Gastrocnemius medialis (tissue), 4 donors: ENCODE measurements around the gene SLC37A3. TPM values are rescaled to one million over a fixed set of nuclear protein-coding genes. Genes with fewer than 3 reads are reported as not detected.

Experiments
- ATAC-seq, 2 donors: fragments of 150-250 bp; one replicate each; pipeline ENCODE4 v1.9.1; 2016
- DNase-seq, 2 donors: peaks; one replicate each; pipeline ENCODE4 v3.0.0-alpha.2; 2019
- H3K27ac ChIP-seq, 4 donors: fragments of 200-600 bp; sonication (generic); 1 replicate in 1 of 4; 2 replicates in 3 of 4; pipeline ENCODE4 v1.5.1; 2016 to 2018; ENCODE audit warnings: mild to moderate bottlenecking in 2 of 4, moderate library complexity in 1 of 4
- H3K27me3 ChIP-seq, 3 donors: fragments of 200-600 bp; sonication (generic) in 2 of 3; 1 replicate in 1 of 3; 2 replicates in 2 of 3; pipeline versions ENCODE4 v1.5.1 to v1.6.0; 2016 to 2019; ENCODE audit warnings: mild to moderate bottlenecking in 1 of 3, moderate library complexity in 1 of 3
- H3K36me3 ChIP-seq, 2 donors: fragments of 200-600 bp; sonication (generic) in 1 of 2; one replicate each; pipeline ENCODE4 v1.5.1; 2017 to 2018
- H3K4me1 ChIP-seq, 2 donors: fragments of 200-600 bp; sonication (generic) in 1 of 2; one replicate each; pipeline ENCODE4 v1.5.1; 2016 to 2017; ENCODE audit warnings: mild to moderate bottlenecking in 2 of 2
- H3K4me3 ChIP-seq, 4 donors: fragments of 200-600 bp; sonication (generic) in 3 of 4; 1 replicate in 1 of 4; 2 replicates in 3 of 4; pipeline ENCODE4 v1.5.1; 2016 to 2019; ENCODE audit warnings: mild to moderate bottlenecking in 2 of 4
- H3K9me3 ChIP-seq, 3 donors: fragments of 200-600 bp; sonication (generic) in 2 of 3; 1 replicate in 1 of 3; 2 replicates in 2 of 3; pipeline ENCODE4 v1.5.1; 2016 to 2019
- CTCF ChIP-seq, 5 experiments: fragments of 450-650 bp in 3 of 5; fragments of 200-600 bp in 2 of 5; sonication (generic) in 2 of 5; IDR thresholded peaks in 4 of 5; conservative IDR thresholded peaks in 1 of 5; 1 replicate in 4 of 5; 2 replicates in 1 of 5; pipeline ENCODE4 v1.5.1; 2016 to 2019; ENCODE audit warnings: antibody characterized with exemption in 5 of 5, mild to moderate bottlenecking in 3 of 5, moderate library complexity in 3 of 5
- POLR2A ChIP-seq, 2 donors: fragments of 450-650 bp; IDR thresholded peaks; one replicate each; pipeline ENCODE4 v1.6.1; 2017; ENCODE audit warnings: antibody characterized with exemption in 2 of 2, mild to moderate bottlenecking in 2 of 2, moderate library complexity in 2 of 2
- in situ Hi-C, 4 donors: fragments of 200-750 bp; cut with MboI; loops; one replicate each; pipeline versions ENCODE4 v1.15.0 to v1.8.0; 2017; ENCODE audit warnings: low sequenced_read_pairs in 4 of 4
- intact Hi-C: fragments of 100-400 bp; cut with DNase I; formaldehyde crosslinking; loops from one replicate; pipeline ENCODE4 v1.15.1; 2023; ENCODE audit warnings: low total_unique reads
- total RNA-seq, 4 donors: library from RNA; depleted of rRNA; stranded (reverse); fragments of >200 nt; gene quantifications; one replicate each; pipeline versions ENCODE4 v1.1.0 to v1.2.3, GENCODE V29; 2016

SLC37A3 gene
- total RNA-seq, 4 donors from 2014 or later = 13.4 to 36.8 (median 18.0) TPM

- intact Hi-C loops = no loop called here
- no peaks in the 10 kb centered on the region for H3K27me3 ChIP-seq
Measured at GRCh38 chr7:140298213-140298612, 100.1 kb downstream of the SLC37A3 start.

GRCh38 chr7:140297192-140297591 lies 101.1 kb downstream of the SLC37A3 start:
- Histone ChIP-seq H3K27me3 (no peaks in the 10 kb centered on the region), H3K27ac (no peak overlapping the region), H3K4me3 (no peak overlapping the region), H3K9me3 (no peaks in the 10 kb centered on the region), H3K4me1 (no peaks in the 10 kb centered on the region), H3K36me3 (no peaks in the 10 kb centered on the region)
- ATAC-seq (no peak), DNase-seq (no peak)
- TF ChIP-seq POLR2A (IDR thresholded peaks at IDR 0.05) (no peak), CTCF (IDR thresholded peaks at IDR 0.05 in 4 of 5, conservative IDR thresholded peaks at IDR 0.05 in 1 of 5) (no peak)
- intact Hi-C loops (no loop called here), in situ Hi-C loops (no loop called here)

More at GRCh38 chr7:140298213-140298612, 100.1 kb downstream of the SLC37A3 start:
- Histone ChIP-seq H3K27ac (no peak overlapping the region), H3K4me1 (no peaks in the 10 kb centered on the region), H3K4me3 (no peak overlapping the region), H3K36me3 (no peaks in the 10 kb centered on the region), H3K9me3 (no peaks in the 10 kb centered on the region)
- no peak for ATAC-seq
- no peak for DNase-seq
- in situ Hi-C loops = no loop called here
- no peak for TF ChIP-seq POLR2A (IDR thresholded peaks at IDR 0.05)
- no peak for TF ChIP-seq CTCF (IDR thresholded peaks at IDR 0.05 in 4 of 5, conservative IDR thresholded peaks at IDR 0.05 in 1 of 5)

GRCh38 chr7:140295224-140295738 lies 103.0 kb downstream of the SLC37A3 start:
- H3K27ac ChIP-seq = no peak overlapping the region
- DNase-seq (no peak), ATAC-seq (no peak)
- in situ Hi-C loops = no loop called here
- no peak for TF ChIP-seq POLR2A (IDR thresholded peaks at IDR 0.05)
- TF ChIP-seq CTCF (IDR thresholded peaks at IDR 0.05 in 4 of 5, conservative IDR thresholded peaks at IDR 0.05 in 1 of 5) = no peak
- H3K4me3 ChIP-seq = no peak overlapping the region
- intact Hi-C loops = no loop called here
- no peaks in the 10 kb centered on the region for H3K9me3 ChIP-seq
- no peaks in the 10 kb centered on the region for H3K27me3 ChIP-seq
- no peaks in the 10 kb centered on the region for H3K4me1 ChIP-seq
- no peaks in the 10 kb centered on the region for H3K36me3 ChIP-seq

- intact Hi-C loops = no loop called here
- no peaks in the 10 kb centered on the region for H3K4me1 ChIP-seq
- no peak overlapping the region for H3K27ac ChIP-seq
- H3K36me3 ChIP-seq = no peaks in the 10 kb centered on the region
- ATAC-seq (no peak), DNase-seq (no peak)
- TF ChIP-seq POLR2A (IDR thresholded peaks at IDR 0.05) (no peak), CTCF (IDR thresholded peaks at IDR 0.05 in 4 of 5, conservative IDR thresholded peaks at IDR 0.05 in 1 of 5) (no peak)
- no peaks in the 10 kb centered on the region for H3K9me3 ChIP-seq
- in situ Hi-C loops = no loop called here
- no peaks in the 10 kb centered on the region for H3K27me3 ChIP-seq
- no peak overlapping the region for H3K4me3 ChIP-seq
Measured at GRCh38 chr7:140294454-140294853, 103.9 kb downstream of the SLC37A3 start.

- Histone ChIP-seq H3K4me3 (no peak overlapping the region), H3K27ac (no peak overlapping the region), H3K4me1 (no peaks in the 10 kb centered on the region), H3K27me3 (no peaks in the 10 kb centered on the region), H3K36me3 (no peaks in the 10 kb centered on the region), H3K9me3 (no peaks in the 10 kb centered on the region)
- TF ChIP-seq POLR2A (IDR thresholded peaks at IDR 0.05) (no peak), CTCF (IDR thresholded peaks at IDR 0.05 in 4 of 5, conservative IDR thresholded peaks at IDR 0.05 in 1 of 5) (no peak)
- no peak for DNase-seq
- intact Hi-C loops (no loop called here), in situ Hi-C loops (no loop called here)
- no peak for ATAC-seq
Measured at GRCh38 chr7:140292438-140292837, 105.9 kb downstream of the SLC37A3 start.
